ENCODE measurements around the gene POU5F1. TPM values are rescaled to one million over a fixed set of nuclear protein-coding genes. Genes with fewer than 3 reads are reported as not detected.
A peak's percentile ranks its signal among the peaks of the same experiment; 100 is the strongest.
"Not testable (repeated sequence)": the region's sequence is repeated elsewhere in the genome, so short reads cannot be mapped to it uniquely, and the experiment has no call there.

POU5F1 gene
- polyA plus RNA-seq, 3 donors = 0.20 TPM; not detected in 2

- H3K27me3 Mint-ChIP-seq (ENCODE audit: low read depth in 3 of 3); DNase-seq; H3K9me3 Mint-ChIP-seq; intact Hi-C loops (cut with micrococcal nuclease); H3K36me3 ChIP-seq (replicated peaks in 1 of 2; ENCODE audit: control insufficient read depth in 1 of 2, insufficient read depth in 2 of 2, low read length in 2 of 2); H3K4me2 ChIP-seq (replicated peaks; ENCODE audit: extremely low read depth, low read length, poor library complexity, severe bottlenecking); H3K79me2 ChIP-seq (ENCODE audit: insufficient read depth, low read length); H2AFZ ChIP-seq (ENCODE audit: insufficient read depth, low read depth, low read length, poor library complexity, severe bottlenecking); H3K9ac ChIP-seq (ENCODE audit: insufficient read depth, low read length, poor library complexity, severe bottlenecking); H4K20me1 ChIP-seq (ENCODE audit: insufficient read depth, low read length); H3K4me3 Mint-ChIP-seq; H3K36me3 Mint-ChIP-seq; H3K9me3 ChIP-seq (replicated peaks in 1 of 2; ENCODE audit: control insufficient read depth in 1 of 2, insufficient read depth in 1 of 2, low read length in 2 of 2); H3K4me1 ChIP-seq (ENCODE audit: control insufficient read depth in 1 of 2, insufficient read depth in 2 of 2, low read length in 2 of 2); H3K4me3 ChIP-seq (replicated peaks in 1 of 3; ENCODE audit: low read depth in 2 of 3, low read length in 3 of 3); H3K27me3 ChIP-seq (ENCODE audit: control insufficient read depth in 2 of 2, insufficient read depth in 2 of 2, low read length in 2 of 2); H3K27ac ChIP-seq (ENCODE audit: low read depth in 1 of 2, low read length in 2 of 2): not testable (repeated sequence)
- H3K27ac Mint-ChIP-seq = peak overlapping the region in 1 of 7 donors; percentile 45
- no CpG with 5 or more reads among the region's 6 CpGs for WGBS (ENCODE audit: insufficient coverage)
- peaks cover 17% of the 10 kb centered on the region for H3K4me1 Mint-ChIP-seq
Observed at GRCh38 chr6:31183859-31184258, 13.4 kb upstream of the POU5F1 start.

GRCh38 chr6:31183287-31183686, 12.8 kb upstream of the POU5F1 start:
- H3K9me3 Mint-ChIP-seq; H2AFZ ChIP-seq (ENCODE audit: insufficient read depth, low read depth, low read length, poor library complexity, severe bottlenecking); H4K20me1 ChIP-seq (ENCODE audit: insufficient read depth, low read length); H3K27ac Mint-ChIP-seq; H3K9ac ChIP-seq (ENCODE audit: insufficient read depth, low read length, poor library complexity, severe bottlenecking); H3K4me2 ChIP-seq (replicated peaks; ENCODE audit: extremely low read depth, low read length, poor library complexity, severe bottlenecking); H3K79me2 ChIP-seq (ENCODE audit: insufficient read depth, low read length); H3K27ac ChIP-seq (ENCODE audit: low read depth in 1 of 2, low read length in 2 of 2); DNase-seq; H3K27me3 Mint-ChIP-seq (ENCODE audit: low read depth in 3 of 3); H3K9me3 ChIP-seq (replicated peaks in 1 of 2; ENCODE audit: control insufficient read depth in 1 of 2, insufficient read depth in 1 of 2, low read length in 2 of 2); intact Hi-C loops (cut with micrococcal nuclease); H3K4me1 ChIP-seq (ENCODE audit: control insufficient read depth in 1 of 2, insufficient read depth in 2 of 2, low read length in 2 of 2); H3K4me3 ChIP-seq (replicated peaks in 1 of 3; ENCODE audit: low read depth in 2 of 3, low read length in 3 of 3); H3K4me3 Mint-ChIP-seq; H3K27me3 ChIP-seq (ENCODE audit: control insufficient read depth in 2 of 2, insufficient read depth in 2 of 2, low read length in 2 of 2); H3K36me3 ChIP-seq (replicated peaks in 1 of 2; ENCODE audit: control insufficient read depth in 1 of 2, insufficient read depth in 2 of 2, low read length in 2 of 2); H3K36me3 Mint-ChIP-seq: not testable (repeated sequence)
- H3K4me1 Mint-ChIP-seq = peaks cover 21% of the 10 kb centered on the region
- no CpG with 5 or more reads among the region's 2 CpGs for WGBS (ENCODE audit: insufficient coverage)

GRCh38 chr6:31180500-31180899, 10.0 kb upstream of the POU5F1 start:
- Histone ChIP-seq H3K4me1 (ENCODE audit: control insufficient read depth in 1 of 2, insufficient read depth in 2 of 2, low read length in 2 of 2) (peaks cover 0 to 6% of the 10 kb centered on the region in 2 donors), H3K36me3 (replicated peaks in 1 of 2; ENCODE audit: control insufficient read depth in 1 of 2, insufficient read depth in 2 of 2, low read length in 2 of 2) (no peaks in the 10 kb centered on the region), H3K27me3 (ENCODE audit: control insufficient read depth in 2 of 2, insufficient read depth in 2 of 2, low read length in 2 of 2) (no peaks in the 10 kb centered on the region), H4K20me1 (ENCODE audit: insufficient read depth, low read length) (no peaks in the 10 kb centered on the region), H3K79me2 (ENCODE audit: insufficient read depth, low read length) (no peaks in the 10 kb centered on the region), H3K4me3 (replicated peaks in 1 of 3; ENCODE audit: low read depth in 2 of 3, low read length in 3 of 3) (peak overlapping the region; percentile 17 to 63 (median 44)), H3K9me3 (replicated peaks in 1 of 2; ENCODE audit: control insufficient read depth in 1 of 2, insufficient read depth in 1 of 2, low read length in 2 of 2) (no peaks in the 10 kb centered on the region), H3K4me2 (replicated peaks; ENCODE audit: extremely low read depth, low read length, poor library complexity, severe bottlenecking) (peak overlapping the region; percentile 67), H3K9ac (ENCODE audit: insufficient read depth, low read length, poor library complexity, severe bottlenecking) (peak overlapping the region; percentile 53), H3K27ac (ENCODE audit: low read depth in 1 of 2, low read length in 2 of 2) (no peak overlapping the region), H2AFZ (ENCODE audit: insufficient read depth, low read depth, low read length, poor library complexity, severe bottlenecking) (peak overlapping the region; percentile 69)
- intact Hi-C loops (cut with micrococcal nuclease) = no loop called here
- H3K9me3 Mint-ChIP-seq = peaks cover 0 to 2% (median 0%) of the 10 kb centered on the region in 7 donors
- H3K4me3 Mint-ChIP-seq = peak overlapping the region; percentile 68 to 80
- peak; percentile 55 to 81 (median 79) for DNase-seq
- peaks cover 0 to 2% (median 1%) of the 10 kb centered on the region in 3 donors for H3K27me3 Mint-ChIP-seq (ENCODE audit: low read depth in 3 of 3)
- H3K4me1 Mint-ChIP-seq = peaks cover 14% of the 10 kb centered on the region
- no peak for TF ChIP-seq CTCF (IDR thresholded peaks at IDR 0.05)
- H3K27ac Mint-ChIP-seq = peak overlapping the region in 6 of 7 donors; percentile 51 to 78 (median 61)
- H3K36me3 Mint-ChIP-seq = no peaks in the 10 kb centered on the region
- WGBS (ENCODE audit: insufficient coverage) = 46% methylated on average over 23 of the region's 26 CpGs
